CD4-positive, alpha-beta T cell treated with Interleukin-17A for 1 hour (primary cell): ENCODE measurements around the gene TNPO1.

ENCODE experiments used
- DNase-seq: peaks from one replicate; pipeline ENCODE4 v3.0.0-alpha.2; 2020

Gene TNPO1

DNA sequence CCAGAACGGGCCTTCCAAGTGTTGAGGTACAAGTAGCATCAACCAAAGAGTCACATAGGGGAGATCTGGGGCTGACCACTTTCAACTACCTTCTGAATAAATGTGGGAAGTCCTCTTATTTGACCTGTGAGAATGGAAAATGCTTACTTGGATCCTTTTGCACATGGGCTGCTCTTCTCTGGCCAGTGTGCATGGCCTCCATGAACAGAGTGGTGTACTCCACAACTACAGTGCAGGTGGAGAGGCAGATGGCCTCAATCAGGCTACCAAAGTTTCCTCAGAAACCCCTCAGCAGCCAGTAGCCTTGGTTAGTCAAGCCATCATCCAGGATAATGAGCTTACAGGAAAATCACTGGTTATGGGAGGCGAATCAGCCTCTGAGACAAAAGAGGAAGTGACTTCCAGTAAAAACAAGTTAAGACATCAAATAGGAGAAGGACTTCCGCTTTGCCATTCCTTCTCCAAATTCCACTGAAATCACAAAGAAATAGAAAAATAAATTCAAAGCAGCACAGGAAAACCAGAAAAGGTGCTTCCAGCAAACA is 121.1 kb downstream of the TNPO1 start:
- no peak for DNase-seq

DNA sequence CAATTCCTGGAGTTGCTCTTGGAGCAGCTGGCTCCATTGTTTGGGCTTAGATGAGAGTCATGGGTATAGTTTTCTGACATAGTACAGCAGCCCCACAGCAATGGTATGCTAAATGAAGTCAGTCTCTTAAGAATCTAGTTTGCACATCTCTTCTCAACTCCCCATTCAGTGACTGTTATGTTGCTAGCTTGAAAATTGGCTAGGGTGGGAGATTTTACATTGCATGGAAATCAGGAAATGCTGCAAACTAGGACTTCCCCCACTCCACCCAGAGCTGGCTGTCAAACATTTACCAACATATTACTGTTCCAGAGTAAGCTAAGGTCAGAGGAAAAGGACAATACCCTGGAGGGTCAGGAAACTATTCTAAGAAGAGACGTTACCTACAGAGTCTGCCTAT is 121.7 kb downstream of the TNPO1 start:
- no peak for DNase-seq

DNA sequence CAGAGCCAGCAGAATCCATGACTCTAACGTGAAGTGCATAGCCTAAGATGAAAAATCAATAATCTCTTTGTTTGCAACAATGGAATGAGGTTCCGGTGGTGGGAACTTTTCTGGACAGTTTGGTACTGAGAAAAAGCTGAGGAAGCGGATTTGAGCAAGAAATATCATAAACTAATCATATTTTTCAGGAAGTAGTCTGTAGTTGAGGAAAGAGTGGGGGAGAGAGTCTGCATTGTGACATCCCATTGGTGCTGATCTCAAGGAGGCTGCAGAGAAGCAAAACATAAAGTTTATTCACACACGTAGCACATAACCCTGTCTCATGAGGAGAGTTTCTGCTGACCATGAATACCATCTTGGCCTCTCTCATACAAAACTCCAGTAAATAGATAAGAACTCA is 123.6 kb downstream of the TNPO1 start:
- no peak for DNase-seq

DNA sequence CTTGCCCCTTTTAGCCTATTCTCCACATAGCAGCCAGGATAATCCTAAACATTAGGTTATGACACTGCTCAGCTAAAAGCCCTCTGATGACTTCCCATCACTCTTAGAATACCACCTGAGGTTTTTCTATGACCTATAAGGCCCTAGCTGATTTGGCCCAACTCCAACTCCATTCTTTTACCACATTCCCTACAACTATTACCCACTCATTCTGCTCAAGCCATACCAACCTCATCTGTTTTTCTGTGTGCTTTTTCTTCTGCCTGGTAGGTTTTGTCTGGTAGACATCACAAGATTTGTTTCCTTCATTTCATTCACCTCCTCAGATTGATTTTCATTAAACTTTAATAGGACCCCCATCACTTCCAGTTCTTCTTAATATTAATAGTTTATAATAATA is 126.8 kb downstream of the TNPO1 start:
- no peak for DNase-seq

DNA sequence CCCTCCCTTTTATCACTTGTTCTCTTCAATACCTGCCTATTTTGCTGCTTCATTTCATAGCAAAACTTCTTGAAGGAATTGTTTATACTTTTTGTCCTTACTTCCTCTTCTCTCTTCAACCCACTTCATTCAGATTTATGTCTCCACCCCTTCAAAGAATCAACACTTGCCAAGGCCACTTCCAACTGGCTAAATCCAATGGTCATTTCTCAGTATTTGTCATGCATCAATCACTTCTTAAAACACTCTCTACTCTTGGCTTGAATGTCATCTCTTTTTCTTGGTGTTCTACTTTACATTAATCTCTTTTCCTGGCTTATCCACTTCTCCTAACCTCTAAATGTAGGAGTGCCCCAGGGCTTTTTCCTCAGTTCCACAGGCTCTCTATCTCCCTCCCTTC is 131.0 kb downstream of the TNPO1 start:
- no peak for DNase-seq

DNA sequence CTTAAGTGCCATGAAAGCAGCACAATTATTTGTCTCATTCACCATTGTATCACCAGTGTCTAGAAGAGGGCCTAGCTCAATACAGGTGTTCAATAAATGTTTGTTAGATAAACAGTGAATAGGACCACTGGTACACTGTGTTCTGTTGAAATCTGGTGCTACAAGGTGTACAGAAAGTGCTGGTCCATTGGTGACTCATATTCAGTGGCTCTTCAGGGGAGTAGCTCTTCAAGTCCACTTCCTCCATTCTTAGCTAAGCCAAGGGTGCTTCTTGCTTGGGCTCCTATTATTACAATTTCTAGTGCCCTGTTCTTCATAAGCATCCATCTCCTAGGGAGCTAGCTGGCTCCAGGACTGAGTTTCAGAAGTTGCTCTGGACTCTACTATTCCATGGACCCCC is 133.0 kb downstream of the TNPO1 start:
- DNase-seq, result no peak

DNA sequence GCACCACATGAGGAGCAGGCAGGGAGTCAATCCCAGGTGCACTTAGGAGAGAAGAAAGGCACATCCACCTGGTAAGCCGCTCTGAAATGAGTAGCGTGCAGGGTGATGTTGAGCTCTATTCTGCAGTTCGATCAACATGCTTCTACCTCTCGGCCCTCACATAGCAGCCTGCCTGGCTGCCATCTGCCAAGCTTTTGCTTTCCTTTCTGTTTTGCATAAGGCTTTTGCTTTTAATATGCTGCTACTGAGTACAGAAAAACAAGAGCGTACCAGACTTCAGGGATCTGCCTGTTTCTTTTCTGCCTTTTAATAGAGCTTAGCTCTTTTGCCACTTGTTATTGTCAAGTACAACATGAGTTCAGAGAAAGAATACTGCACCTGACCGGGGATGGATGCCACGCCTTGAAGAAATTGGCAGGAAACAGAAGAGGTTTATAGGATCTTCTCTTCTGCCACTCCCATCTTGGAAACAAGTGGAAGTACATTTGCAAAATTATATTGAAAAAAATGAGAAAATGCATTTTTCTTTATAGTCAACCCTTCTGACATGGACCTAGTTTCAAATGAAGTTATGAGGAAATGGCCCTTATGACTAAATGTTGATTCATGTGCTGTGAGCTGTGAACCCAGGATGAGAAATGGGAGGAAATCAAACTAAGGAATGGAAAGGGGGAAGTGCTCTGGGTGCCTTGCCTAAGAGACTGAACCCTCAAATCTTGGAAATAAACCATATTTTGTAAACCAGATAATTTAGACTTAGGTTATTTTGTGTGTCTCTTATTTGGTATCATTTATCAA is 135.4 kb downstream of the TNPO1 start:
- DNase-seq, result no peak

DNA sequence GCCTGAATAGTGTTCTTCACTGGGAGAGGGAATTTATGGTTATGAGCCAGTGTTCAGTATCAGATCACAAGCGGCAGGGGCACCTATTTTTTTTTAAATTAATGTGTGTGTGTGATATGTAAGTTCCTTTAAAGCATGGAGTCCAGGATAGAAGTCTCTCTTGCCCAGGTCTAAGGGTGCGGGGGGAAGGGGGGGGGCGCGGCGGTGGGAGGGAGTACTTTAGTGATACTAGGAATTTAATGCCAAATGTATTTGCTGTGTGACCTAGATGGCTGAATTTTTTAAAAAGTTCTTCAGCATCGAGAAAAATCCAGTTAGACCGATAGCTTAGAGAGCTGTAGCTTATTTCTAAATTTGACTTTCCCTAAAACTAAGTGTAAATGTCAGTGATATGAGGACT is 137.9 kb downstream of the TNPO1 start:
- DNase-seq, result no peak

DNA sequence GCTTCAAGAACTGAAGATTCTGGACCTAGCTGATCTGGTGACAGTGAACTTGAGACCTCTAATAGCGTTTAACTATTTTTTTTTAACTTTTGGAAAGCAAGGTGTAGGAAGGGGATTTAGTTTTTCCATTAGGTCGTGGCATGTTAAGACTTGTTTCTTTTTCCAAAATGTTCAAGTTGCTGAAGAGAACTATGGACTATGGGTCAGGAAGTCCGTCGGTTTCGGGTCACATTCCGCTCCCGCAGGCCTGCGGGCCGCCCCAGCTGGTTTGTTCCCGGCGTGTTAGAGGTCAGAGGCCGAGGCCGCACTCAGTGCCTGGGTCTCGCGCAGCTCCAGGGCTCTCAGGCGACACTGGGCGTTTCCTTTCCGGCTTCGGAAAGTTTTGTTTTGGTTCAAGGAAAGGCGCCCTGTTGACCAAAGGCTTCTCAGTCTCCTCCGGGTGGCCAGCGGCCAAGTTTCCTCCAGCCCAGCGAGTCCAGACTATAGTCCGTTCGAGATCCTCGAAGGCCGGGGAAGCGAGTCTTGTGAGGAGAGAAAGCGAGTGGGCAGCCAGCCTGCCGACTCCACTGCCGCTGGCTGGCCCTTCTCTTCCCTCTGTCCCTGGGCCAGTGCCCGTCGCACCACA is 138.8 kb downstream of the TNPO1 start:
- DNase-seq, result no peak

DNA sequence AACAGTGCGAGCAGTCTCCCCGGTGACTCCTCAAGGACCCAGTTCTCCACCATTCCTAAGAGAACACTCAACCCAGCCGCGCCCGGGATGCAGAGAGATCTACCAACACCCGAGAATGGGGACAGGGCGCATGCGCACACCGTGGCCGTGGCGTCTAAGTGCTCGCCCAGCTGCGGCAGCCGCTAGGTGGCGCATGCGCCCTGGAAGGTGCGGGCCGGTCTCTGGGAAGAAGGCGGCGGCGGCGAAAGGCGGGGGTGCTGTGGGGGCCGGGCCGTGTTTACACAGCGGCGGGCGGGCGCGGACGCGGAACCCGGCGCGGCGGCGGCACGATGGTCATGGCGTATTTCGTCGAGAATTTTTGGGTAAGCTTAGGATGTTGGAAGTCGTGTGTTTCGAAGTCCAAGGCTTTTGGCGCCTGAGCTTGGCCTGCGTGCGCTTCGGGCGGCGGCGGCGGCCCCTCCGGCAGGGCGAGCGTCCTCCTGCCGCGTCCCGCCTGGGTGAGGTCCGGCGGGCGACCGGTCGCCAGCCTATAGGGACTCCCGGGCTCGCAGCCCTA is 139.4 kb downstream of the TNPO1 start, which contains the start of gene FCHO2:
Gene FCHO2, plus strand, starts transcription at position 274 of the 556 bp plus-strand sequence. Its CDS starts 56 bp downstream, at position 330.
- peak; percentile 93 for DNase-seq

DNA sequence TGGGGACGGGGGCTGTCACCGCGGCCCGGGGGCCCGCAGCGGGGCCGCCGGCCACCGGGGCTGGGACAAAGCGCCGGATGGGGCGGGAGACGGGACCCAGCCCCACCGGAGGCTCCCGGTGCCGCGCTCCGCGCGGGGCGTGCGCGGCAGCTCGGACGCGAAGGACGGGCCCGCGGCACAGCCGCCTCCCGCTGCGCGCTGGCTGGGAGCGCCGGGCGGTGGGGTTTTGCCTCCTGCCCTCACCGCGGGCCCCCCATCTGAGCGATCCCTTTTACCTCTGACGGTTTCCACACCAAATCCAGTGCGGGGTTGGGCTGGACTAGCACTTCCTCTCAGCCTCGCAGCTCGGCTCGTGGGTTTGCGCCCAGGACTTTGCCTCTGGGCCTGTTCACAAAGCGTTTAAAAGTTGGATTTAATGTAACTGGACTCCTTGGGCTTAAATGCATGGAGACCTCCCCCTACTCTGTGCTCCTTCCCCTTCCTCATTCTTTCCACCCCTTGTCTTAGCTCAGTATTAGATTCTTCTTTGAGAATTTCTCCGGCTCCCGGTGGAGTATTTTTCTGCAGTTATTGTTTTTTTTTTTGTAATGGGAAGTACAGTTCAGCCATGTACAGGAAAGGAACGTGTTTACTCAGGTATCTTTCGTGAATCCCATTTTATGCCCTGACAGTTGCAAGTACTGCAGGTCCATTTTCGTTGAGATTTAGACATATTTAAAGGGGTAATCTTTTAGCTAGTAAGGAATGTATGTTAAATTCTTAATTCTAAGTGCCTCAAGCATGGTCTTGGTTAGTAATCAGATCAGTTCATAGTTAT is 140.1 kb downstream of the TNPO1 start:
- DNase-seq, result peak; percentile 22

DNA sequence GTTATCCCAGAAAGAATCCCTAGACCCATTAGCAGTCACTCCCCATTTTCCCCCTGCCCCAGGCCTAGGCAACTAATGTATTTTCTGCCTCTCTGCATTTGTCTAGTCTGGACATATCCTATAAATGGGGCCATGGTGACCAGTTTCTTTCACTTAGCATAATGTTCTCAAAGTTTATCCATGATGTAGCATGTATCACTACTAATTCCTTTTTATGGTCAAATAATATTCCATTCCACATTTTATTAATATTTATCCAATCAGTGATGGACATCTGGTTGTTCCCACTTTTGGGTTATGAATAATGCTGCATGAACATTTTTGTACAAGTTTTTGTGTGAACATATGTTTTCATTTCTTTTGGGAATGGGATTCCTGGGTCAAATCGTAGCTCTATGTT is 140.9 kb downstream of the TNPO1 start:
- no peak for DNase-seq

DNA sequence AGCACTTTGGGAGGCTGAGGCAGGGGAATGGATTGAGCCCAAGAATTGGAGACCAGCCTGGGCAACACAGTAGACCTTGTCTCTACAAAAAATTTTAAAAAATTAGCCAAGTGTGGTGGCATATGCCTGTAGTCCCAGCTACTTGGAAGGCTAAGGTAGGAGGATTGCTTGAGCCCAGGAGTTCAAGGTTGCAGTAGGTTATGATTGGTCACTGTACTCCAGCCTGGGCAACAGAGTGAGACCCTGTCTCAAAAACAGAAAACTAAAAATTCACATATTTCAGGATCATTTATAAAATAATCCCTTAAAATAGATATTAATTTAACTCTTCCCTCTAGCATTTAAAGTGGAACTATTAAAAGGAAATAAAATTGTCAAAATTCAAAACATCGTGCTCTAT is 142.8 kb downstream of the TNPO1 start:
- DNase-seq, result no peak
